ENCODE results near the gene NEUROD2. TPM values are rescaled to one million over a fixed set of nuclear protein-coding genes. Genes with fewer than 3 reads are reported as not detected.
"Not testable (repeated sequence)": the region's sequence is repeated elsewhere in the genome, so short reads cannot be mapped to it uniquely, and the experiment has no call there.

NEUROD2 gene
- polyA plus RNA-seq, 4 donors = 0.03 to 0.07 (median 0.06) TPM; not detected in 1

DNA sequence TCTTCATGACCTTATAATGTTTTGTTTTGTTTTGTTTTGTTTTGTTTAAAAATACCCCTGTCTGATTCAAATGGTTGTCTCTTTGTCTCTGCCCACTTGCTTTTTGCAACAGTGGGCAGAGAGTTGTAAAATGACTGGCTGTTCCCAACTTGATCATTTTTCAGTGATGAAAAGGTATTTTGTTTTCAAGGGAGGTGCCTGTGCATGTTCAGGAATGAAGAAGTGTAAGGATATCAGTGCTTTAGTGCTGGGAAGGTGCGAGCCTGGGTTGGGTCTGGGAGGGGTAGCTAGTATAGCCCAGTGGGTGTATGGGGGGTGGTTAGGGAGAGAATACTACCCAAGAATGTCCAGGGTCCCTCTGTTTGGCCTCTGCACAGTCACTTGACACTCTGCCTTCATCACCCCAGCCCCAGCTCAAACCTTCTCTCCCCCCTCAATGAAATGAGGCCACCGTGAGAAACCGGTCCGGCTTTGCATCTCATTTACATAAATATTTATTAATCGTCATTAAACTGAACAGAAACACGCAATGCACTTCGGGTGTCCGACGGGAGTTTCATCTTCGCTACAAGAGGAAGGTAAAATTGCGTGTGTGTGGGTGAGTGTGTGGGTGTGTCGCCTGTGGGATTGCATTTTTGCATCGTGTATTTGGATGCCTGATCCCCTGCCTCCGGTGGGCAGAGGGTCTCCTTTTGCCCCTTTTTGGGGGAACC lies 4.3 kb downstream of the NEUROD2 start:
- DNase-seq (ENCODE audit: low read depth in 4 of 4, low spot score in 2 of 4) = no peak

DNA sequence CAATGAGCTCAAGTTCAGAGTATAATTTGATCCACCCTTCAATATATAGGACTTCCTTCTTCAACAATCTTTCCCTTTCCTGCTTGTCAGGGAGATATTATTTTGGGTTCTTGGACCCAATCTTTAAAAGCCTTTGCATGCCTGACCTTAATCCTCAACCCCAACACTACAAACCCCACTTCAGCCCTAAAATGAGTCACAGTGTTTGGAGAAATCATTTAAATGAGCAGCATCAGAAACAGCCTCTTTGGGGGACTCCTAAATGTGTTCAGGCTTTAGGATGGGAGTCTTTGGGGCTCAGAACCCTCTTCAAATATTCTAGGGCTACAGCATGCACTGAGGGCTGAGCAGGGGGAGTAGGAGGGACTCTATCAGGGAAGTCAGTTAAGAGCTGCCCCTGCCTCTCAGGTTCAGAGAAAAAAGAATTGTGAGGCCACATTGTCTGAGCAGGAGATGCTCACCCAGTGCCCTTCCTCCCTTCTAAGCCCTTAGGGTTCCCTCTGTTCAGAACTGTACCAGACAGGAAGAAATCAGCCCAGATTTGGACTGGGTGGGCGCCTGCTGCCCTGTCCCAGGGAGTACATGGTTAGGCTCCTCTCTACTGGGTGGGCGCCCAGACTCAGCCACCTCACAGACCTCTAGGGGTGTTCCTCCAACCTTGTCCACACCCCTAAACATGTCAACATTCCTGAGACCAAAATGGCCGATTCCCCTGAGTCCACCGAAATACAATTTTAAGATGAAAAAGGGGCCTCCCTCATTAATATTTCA lies 5.0 kb downstream of the NEUROD2 start:
- no peak for DNase-seq (ENCODE audit: low read depth in 4 of 4, low spot score in 2 of 4)

DNA sequence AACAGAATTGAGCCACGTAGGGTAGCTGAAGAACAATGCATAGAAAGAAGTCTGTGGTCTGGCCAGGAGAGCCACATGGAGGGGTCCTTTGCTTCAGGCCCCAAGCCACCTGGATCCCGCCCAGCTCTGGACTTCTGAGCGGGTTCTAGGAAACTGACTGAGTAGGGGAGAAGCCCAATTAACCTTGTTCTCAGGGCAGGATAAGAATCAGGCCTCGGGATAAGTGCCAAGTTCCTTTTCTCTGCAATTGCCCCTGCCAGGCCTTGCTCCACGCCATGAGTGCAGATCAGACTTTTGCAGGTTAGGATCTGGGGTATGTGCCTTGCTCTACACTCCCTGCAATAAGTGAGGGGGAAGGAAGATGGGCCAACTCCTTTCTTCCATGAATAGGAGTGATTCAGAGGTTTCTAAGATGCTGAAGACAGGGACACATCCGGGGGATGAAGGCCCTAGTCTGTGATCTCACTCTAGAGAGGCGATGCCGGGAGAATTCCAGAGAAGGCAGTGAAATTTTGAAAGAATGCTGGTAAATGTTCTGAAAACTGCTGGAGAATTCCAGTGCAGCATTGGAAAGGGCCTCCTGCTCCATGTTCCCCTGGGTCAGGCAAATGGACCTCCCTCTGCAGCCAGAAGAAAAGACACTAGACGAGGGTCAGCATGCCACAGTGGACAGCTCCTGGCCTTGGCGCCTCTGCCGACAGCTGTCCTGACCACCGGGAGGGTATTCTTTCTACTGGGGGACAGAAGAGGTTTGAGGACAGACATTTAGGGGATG lies 5.8 kb downstream of the NEUROD2 start:
- DNase-seq (ENCODE audit: low read depth in 4 of 4, low spot score in 2 of 4) = no peak

DNA sequence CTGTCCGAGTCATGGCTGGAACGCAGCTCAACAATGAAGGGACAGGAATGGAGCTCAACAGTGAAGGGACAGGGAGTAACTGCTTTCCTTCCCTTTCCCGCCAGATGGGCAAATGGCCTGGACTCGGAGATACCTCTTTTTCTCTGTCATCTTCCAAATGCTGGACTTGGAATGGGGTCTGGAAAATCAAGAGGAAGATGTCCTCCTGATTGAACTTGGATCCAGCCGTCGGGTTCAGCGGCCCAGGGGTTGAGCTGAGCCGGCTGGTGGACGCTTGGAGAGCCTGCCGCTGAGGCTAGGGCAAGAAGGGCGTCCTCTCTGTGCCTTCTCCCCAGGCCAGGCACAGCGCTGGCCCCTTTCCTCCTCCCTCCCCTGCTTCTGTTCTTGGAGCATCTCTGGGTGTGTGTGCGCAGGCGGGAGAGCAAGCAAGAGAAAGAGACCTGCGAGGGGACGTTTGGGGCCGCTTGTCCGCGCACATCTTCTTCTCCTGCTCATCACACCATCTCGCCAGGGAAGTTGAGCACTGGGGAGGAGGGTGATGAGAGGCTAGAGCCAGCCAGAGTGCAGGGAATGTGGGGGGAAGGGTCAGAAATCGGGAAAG lies 6.6 kb downstream of the NEUROD2 start:
- no peak for DNase-seq (ENCODE audit: low read depth in 4 of 4, low spot score in 2 of 4)

DNA sequence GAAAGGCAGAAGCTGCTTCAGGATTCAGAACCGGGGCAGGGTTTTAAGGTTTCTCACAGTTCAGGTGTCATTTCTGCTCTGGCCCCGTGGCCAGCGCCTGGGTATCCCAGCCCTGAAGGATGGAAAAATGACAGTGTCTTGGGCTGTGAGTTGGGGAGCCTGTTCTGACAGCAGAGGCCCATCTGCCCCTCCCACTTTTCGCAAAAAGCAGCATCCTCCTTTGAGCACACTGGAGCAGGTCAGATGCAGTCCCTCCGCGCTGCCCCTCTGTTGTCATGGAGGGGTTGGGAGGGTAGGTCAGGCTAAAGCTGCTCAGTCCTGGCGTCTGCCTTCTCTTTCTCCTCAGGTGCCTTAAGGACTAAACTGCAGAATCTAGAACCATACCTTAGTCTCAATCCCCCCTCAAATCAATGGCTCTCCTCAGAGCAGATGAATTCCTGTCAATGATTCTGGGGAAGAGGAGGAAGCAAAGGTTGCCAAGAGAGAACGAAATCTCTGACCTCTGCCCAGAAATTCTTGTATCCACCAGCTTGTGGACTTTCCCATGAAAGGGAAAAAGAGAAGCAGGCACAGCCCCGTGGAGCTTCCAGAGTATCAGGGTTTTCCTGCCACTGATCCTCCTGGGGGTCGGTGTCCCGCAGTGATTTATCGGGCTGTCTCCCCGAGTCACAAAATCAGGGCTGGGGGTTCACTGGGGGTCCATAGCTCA lies 7.3 kb downstream of the NEUROD2 start:
- no peak for DNase-seq (ENCODE audit: low read depth in 4 of 4, low spot score in 2 of 4)

DNA sequence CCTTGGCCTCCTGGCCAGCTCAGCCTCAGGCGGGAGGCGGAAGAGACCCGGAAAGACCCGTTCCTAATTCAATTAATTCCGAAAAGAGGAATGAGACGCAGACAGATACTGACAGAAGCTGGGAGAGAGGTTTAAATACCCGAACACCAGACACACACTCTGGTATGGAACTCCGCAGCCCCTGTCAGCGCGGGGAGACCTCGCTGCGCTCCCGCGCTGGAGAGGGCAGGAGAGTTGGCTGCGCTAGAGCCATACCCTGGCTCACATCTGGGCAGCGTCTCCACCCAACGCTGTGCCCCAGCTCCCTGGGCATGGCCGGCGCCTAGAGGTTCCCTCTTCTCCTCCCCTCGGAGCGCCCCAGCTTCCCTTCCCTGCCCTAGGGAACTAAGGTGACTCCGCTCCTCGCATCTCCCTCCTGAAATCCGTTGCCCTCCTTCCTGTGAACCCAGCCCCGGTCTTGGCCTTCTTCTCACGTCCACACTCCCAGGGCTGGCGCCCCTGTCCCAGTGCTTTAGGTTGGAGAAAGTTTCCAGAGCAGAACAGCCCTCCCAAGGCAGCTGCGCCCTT lies 8.0 kb downstream of the NEUROD2 start:
- DNase-seq (ENCODE audit: low read depth in 4 of 4, low spot score in 2 of 4) = no peak

DNA sequence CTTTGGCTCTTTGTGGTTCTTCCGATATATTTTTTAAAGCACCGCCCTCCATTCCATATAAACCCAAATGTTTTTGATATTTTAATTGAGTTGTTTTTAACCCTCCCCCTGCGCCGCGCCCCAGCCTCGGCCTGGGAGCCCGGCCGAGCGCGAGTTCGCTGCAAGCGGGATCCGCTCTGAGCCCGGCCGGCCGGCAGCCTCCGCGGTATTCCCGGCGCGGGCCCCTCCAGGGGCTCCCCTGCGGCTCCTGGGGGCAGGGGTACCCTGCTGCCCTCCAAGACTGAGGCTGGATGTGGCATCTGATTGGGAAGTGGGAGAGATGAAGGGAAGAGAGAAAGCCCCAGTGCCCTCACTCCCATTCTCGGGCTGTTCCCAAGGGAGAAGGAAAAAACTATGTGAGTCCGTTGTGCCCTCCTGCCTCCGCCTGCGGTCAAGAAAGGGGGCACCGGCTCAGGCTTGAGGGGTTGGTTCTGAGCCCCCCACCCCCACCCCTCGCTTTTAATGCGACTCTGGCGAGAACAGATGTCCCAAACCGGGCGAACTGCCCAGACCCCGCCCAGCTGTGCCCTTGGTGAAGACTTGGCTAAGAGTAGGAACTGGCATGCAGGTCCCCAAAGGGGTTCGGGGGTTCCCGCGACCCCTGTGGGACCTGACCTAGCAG lies 8.6 kb downstream of the NEUROD2 start:
- DNase-seq (ENCODE audit: low read depth in 4 of 4, low spot score in 2 of 4) = no peak

DNA sequence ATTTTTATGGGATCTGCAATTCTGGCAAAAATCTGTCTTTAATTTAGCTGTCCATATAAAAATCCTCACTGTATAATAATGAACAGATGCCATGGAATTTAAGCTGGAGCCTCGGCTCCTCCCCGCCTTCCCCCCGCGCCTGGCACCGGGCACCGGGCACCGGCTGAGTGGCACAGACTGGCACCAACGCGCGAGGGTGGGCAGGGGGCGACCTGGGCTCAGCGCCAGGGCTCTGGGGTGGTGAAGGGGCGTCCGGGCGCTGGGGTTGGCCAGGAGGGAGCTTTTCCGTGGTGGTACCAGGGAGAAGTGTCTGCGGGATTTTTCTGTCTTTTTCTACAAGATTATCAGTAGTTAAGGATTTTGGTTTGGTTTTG lies 9.1 kb downstream of the NEUROD2 start:
- DNase-seq (ENCODE audit: low read depth in 4 of 4, low spot score in 2 of 4) = no peak

DNA sequence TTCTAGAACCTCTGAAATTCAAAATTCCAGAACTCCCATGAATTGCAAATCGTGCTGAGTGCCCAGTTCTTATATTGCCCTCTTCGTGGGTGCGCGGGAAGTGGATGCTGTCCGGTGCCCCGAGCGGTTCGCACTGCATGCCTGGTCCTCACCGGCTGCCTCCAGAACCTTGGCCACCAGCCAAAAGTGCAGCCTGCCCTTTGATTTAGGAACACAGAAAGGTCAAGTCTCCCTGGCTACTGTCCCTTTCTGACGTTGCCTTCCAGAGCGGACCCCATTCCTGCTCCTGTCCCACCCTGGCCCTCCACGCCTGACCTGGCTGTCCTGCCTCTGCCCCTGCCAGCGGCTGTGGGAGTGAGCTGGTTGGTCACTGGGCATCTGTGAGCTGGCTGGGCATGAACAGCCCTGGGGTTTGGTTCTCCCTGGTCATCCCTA lies 9.7 kb downstream of the NEUROD2 start:
- DNase-seq (ENCODE audit: low read depth in 4 of 4, low spot score in 2 of 4) = no peak

DNA sequence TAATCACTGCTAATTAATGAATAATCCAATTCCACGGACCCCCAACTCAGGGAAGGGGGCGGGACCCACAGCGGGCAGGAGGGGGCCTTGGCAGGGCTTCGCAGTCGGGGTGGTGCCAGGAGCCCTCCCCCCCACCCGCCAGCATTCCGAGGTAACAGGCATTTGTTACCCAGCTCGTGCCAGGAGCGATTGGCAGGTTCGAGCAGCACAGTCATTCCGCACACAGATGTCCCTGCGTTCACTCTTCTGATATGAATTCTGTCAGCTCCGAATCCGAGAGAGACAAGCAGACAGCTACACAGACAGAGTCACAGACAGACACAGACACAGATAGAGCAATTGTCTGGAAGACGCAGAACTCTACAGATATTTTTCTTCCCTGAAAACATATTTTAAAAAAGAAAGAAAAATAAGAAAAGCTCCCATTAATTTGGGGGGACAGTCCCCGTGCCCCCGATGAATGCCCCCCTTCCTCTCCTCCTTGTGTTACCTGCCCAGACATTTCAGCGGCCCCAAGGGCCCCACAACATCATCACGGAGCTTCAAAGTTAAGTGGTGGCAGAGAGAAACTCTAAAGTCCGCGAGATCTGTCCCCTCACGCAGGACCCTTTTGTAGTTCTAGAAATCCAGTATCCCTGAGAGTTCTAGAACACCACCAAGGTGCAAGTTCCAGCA lies 10.2 kb downstream of the NEUROD2 start:
- no peak for DNase-seq (ENCODE audit: low read depth in 4 of 4, low spot score in 2 of 4)

DNA sequence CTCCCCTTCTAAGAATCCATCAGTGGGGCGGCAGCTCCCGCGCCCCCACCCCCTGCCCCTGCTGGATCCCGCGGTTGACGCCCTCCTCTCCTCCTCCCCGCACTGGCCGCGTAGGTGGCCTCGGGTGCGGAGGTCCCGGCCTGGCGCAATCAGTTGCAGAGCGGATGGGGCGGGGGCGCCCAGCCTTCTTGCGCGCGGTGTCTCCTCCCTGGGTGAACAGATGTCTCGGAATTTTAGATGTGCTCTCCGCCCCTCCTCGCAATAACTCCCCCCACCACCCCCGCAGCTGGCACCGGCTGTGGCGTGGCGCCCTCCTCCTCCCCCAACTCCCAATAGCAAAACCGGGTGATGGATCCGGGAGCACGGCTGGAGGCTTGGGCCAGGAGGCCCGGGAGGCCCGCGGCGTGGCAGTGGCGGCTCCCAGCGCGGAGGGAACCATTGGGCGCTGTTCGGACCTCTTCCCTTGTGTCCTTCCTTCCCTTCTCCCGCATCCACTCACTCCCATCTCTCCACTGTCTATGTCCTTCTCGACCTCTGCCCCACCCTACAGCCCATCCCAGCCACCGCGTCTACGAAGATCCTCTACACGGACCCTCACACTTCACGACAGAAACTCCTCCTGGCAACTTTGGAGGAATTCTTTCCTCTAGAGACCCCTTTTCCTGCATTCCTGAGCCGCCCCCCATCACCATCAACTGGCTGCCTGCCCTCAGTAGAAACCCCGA lies 11.0 kb downstream of the NEUROD2 start:
- no peak for DNase-seq (ENCODE audit: low read depth in 4 of 4, low spot score in 2 of 4)

DNA sequence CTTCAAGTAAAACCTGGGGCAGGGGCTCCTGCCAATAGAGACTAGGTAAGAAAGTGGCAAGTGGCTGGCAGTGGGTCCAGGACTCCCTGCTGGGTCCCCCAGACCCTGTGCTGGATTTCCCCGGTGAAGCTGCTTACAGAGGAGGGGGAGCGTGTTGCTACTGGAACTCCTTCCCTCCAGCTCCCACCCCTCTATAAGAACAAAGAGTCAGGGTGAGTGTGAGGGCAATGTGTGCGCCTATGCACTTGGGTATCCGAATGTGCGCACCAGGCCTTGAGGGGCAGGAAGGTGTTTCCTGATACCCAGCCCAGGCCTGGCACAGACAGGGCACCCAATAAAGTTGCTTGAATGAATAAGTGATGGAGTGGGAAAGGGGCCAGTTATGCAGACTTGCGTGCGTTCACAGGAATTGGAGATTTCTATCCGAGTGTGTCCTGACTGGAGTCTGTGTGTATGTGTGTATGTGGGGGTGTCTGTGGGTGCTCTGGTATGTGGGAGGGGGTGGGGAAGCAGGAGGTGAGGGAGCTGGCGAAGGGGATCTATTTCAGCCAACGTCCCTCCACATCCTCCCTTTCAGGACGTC lies 11.7 kb downstream of the NEUROD2 start:
- DNase-seq (ENCODE audit: low read depth in 4 of 4, low spot score in 2 of 4) = no peak

DNA sequence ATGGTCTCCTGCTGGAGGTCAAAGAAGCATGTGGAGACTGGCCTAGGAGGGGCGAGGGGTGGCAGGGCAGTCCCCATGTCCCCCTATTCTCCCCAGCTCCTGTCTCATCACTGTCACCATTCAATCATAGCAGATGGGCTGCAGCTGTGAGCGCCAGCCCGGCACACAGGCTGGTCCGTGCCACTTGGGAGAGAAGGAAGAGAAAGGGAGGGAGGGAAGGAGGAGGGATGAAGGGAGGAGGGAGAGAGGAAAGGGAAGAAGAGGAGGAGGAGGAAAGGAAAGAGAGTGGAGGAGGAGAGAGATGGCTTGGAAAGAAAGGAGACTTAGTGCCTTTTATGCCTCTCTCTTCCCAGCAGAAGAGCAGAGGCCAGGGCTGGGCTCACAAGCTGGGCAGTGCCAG lies 12.4 kb downstream of the NEUROD2 start:
- DNase-seq (ENCODE audit: low read depth in 4 of 4, low spot score in 2 of 4) = no peak

DNA sequence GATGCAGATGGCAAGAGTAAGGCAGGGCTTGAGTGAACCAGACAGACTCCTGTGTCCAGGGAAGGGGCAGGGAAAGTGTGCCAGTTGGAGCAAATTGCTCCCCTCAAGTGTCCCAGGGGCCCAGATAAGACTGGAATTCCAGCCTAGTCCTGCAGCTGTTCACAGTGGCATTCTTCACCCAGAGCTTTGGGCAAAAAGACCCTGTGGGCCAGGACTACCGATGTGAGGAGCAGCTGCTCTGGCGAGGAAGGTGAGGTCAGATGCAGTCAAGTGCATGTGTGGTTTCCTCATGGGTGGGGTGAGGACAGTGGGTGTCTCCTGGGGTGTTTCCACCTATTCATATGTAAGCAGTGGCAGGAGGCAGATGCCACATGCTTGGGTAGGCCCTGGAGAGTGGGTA lies 14.3 kb downstream of the NEUROD2 start:
- DNase-seq (ENCODE audit: low read depth in 4 of 4, low spot score in 2 of 4) = no peak

DNA sequence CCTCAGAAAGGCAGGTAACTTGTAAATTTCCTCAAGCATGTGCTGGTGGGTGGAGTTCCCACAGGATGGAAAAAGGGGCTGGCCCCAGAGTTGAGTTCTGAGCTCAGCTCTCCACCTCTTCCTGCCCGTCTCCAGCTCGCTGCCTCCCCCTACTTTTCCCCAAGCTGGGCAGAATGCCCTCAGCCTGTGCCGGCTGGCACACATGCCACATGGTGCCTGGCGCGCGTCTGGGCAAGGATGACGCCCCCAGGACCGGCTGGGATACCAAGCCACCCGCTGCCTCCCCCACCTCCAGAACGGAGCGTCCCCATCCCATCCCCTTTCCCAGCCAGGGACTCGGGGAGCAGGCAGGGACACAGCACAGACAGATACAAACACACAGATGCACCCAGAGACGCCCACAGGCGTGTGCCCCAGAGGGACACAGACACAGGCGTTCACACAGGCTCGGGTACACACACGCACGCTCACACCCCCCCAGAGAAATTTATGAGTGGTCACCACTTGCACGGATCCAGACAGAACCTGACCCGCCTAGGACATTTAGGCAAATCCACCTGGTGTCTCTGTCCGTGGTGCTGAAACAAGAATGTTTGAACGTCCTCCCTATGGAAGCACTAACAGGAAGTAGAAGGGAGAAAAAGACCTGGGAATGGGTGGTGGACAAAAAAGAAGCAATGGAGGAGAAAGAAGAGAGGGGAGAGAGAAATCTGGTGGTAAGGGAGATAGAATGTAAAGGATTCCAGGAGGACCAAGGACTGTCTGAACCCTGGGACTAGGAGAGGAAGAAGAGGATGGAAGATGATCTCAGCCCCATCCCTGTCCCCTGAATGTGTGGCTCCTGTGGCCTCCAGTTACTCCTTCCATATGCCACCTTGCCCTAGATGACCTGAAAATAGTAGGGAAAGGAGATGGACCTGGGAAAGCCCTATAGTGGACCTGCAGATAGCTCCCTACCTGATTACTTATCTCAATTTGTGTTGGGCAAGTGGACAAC lies 15.5 kb downstream of the NEUROD2 start:
- DNase-seq (ENCODE audit: low read depth in 4 of 4, low spot score in 2 of 4) = peak; percentile 50 to 82 (median 61)

DNA sequence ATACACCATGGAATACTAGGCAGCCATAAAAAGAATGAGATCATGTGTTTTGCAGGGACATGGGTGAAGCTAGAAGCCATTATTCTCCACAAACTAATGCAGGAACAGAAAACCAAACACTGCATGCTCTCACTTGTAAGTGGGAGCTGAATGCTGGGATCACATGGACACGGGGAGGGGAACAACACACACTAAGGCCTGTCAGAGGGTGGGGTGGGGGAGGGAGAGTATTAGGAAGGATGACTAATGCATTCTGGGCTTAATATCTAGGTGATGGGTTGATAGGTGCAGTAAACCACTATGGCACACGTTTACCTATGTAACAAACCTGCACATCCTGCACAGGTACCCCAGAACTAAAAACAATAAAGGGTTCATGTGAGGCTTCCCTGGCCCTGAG lies 17.5 kb downstream of the NEUROD2 start:
- DNase-seq (ENCODE audit: low read depth in 4 of 4, low spot score in 2 of 4) = not testable (repeated sequence)

DNA sequence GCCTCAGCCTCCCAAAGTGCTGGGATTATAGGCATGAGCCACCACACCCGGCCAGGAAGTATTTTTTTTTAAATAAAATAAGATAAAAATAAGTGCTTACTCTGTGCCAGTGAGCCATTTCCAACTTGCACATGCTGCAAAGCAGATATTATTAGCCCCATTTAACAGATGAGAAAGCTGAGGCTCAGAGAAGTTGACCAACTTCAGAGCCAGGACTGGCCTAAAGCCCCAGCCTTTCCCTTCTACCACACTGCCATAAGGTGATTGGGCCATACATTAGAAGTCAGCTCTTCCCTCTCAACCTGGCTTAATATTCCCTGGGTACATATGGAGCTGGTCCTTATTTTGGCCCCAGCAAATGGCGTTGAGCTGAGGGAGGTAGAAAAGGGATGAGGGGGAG lies 25.1 kb downstream of the NEUROD2 start:
- DNase-seq (ENCODE audit: low read depth in 4 of 4, low spot score in 2 of 4) = no peak

Measured in left renal cortex interstitium (tissue), 4 donors.